Dermis microvascular lymphatic vessel endothelial cell (primary cell): ENCODE measurements around the gene GOLGA6L10. TPM values are rescaled to one million over a fixed set of nuclear protein-coding genes. Genes with fewer than 3 reads are reported as not detected.
"Not testable (repeated sequence)": the region's sequence is repeated elsewhere in the genome, so short reads cannot be mapped to it uniquely, and the experiment has no call there.

Experiments
- DNase-seq, 2 donors: peaks; one replicate each; pipeline versions ENCODE4 v3.0.0 to v3.0.0-alpha.2; 2010; ENCODE audit warnings: low read depth in 2 of 2
- total RNA-seq: library from RNA; depleted of rRNA; stranded (reverse); fragments of >200 nt; gene quantifications from 2 replicates; pipeline ENCODE4 v1.2.1, GENCODE V29; 2014

The GOLGA6L10 gene
- total RNA-seq, 1 donor from 2014 or later, result under 0.01 TPM

DNA sequence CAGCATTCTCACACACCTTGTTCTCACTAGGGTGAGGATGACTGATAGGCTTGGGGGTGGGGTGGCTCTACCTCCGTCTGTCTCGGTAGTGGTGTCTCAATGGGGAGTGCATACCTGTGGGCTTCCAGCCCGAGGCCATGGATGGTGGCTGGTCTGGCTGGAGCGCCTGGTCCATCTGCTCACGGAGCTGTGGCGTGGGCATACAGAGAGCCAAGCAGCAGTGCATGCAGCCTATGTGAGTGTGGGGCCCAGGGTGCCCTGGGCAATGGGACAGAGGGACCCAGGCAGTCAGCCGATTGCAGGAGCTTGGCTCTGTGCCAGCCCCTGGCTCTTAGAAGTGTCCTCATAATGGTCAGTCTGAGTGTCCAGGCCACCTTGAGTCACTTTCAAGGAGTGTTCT is 31.8 kb downstream of the GOLGA6L10 start:
- DNase-seq, result not testable (repeated sequence)

DNA sequence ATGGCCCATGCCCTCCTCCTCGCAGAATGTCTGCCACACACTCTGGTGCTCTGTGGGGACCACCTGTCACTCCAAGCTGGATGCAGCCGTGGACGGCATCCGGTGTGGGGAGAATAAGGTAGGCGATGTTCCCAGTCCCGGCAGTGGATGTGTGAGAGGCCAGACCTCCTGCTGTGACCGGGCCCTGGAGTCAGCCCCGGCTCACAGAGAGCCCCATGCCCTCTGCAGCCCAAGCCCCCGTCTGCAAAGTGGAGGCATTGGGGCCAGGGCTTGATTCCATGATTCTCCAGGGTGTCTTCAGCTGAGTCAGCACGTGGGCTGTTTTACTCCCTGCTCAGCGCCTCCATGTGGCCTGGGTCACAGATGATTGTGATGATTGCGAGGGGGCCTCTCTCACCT is 32.2 kb downstream of the GOLGA6L10 start:
- no peak for DNase-seq

DNA sequence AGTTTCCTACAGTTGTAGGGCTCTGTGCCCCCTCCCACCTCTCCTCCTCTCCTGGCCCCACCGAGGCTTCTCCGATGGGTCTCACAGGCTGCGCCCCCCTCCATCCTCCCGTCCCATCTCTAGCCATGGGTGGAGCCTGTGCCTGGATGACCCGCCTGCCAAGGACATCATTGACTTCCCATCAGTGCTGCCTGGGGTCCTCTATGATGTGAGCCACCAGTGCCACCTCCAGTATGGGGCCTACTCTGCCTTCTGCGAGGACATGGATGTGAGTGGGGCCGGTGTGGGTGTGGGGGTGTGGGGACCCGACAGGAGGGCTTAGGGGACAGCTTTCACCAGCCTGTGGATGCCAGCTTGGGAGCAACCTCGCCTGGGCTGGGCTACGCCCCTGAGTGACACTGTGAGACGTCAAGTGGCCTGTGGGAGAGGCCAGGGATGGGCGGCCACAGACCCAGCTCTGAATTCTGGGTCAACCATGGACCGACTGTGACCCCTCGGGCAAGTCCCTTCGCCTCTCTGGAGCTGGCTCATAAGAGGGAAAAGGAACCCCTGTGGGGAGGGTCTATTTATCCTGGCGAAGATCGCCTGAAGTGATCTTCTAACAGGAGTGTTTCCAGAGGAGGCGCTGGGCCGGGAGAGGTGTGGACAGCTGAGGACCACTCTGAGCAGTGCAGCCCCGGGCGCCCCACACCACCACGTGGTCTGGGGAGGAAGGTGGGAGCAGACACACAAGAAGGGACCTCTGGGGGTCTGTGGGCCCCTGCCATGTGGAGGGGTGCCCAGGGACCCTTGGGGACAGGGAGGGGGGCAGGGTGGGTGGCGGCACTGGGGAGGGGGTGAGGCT is 32.8 kb downstream of the GOLGA6L10 start:
- DNase-seq, result not testable (repeated sequence)

DNA sequence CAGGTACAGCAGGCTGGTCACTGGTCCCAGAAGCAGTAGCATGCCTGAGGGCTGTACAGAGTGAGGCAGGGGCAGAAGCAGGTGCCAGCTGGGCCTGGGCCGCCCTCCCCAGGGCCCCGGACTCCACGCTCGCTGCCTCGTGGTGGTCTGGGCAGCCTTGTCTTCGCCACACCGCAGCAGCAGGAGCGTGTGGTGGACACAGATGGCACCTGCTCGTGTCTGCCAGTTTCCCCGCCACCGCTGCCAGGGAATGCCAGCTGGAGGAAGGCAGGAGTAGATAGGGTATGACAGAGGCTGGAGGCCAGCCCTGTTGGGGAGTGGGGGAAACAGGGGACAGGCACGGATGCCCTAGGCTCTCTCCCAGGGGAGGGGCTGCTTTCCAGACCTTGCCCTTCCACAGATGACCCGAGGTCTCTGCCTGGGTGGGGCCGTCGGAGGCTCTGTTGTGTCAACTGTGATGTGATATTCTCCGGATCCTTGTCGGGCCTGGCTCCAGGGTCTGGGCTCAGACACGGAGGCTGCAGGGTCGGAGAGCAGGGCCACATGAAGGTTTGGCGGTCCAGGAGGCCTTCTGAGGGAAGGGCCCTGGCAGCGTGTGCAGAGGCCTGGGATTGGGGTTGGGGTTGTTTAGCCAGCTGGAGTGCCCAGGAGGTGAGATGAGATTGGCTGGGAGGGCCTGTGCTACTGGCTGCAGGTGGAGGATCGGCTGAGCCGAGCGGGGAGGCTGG is 33.6 kb downstream of the GOLGA6L10 start:
- DNase-seq, result no peak

DNA sequence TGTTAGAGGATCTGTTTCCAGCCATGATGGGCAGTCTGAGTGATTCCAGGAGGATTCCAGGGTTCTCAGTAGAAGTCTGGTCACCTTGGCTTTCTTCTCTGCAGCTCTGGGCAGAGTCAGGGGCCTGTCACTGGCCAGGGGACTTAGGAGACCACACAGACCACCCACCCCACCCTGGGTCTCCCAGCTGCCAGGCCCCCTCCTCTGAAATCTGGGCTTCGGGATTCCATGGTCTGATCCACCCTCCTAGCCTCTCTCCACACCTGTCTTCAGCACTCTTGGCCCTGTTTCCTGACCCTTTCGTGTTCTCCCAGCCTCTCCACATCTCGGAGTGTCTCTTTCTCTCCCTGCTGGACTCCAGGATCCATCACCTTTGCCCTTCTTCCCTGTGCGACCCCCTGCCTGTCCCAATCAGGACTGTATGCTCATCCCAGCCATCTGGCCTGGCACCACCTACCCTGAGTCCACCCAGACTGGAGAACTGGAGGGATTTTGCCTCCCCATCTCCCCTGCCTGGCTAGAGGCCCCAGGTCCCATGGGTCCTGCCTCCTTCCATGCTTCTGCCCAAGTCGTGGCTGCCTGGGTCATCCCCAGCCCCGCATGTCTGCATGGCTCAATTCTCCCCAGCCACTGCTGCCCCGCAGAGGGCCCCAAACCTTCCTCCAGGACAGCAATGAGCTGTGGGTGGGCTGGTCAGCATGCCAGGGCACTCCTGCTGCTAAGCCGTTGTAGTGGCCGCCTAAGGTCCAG is 34.3 kb downstream of the GOLGA6L10 start:
- no peak for DNase-seq

DNA sequence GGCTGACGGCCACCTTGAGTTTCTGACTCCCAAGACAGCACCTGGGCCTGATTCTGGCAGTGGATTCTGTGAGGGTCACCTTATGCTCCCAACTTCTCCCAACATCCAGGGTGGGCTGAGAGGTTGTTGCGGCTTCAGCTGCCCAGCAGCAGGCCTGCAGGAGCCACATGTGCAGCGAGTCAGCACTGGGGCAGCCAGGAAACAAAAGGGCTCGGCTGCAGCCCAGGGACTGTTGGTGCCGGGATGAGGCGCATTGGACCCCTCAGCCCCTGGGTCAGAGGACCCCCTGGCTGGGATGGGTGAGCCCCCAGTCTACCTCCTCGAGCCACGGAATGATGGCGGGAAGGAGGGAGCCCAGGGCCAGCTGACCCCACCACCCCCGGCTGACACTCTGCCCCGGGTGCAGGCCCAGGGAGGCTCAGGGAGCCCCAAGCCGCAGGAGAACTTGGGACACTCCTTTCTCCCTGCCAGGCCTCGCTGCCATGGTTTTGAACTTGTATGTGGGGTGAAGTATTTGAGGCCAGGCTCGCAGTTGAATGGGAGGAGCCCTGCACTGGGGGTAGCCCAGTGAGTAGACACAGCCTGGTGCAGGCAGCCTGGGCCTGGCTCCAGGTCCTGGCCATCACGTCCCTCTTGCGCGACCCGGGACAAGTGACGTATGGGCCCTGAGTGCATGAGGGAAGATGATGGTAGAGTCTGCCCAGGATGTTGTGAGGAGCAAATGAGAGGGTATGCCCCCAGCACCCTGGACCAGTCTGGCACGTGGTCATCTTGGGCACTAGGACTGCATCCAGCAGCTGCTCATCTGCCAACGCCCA is 35.1 kb downstream of the GOLGA6L10 start:
- DNase-seq, result not testable (repeated sequence)

DNA sequence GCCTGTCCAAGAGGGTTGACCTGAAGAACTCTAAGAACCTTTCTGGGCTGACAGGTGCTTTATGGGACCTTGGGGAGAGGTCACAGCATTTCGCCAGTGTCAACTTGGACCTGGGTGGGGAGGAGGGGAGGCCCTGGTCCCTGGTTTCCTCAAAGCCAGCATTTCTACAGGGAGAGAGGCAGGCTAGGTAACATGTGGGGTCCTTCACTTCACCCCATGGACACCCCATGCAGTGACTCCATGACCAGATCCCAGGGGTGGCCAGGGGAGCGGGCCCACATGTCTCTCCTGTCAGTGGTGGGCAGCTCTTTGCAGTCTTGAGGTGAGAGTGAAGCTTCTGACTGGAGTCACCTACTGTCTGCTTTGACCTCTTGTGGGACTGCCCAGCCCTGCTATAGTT is 35.8 kb downstream of the GOLGA6L10 start:
- no peak for DNase-seq

DNA sequence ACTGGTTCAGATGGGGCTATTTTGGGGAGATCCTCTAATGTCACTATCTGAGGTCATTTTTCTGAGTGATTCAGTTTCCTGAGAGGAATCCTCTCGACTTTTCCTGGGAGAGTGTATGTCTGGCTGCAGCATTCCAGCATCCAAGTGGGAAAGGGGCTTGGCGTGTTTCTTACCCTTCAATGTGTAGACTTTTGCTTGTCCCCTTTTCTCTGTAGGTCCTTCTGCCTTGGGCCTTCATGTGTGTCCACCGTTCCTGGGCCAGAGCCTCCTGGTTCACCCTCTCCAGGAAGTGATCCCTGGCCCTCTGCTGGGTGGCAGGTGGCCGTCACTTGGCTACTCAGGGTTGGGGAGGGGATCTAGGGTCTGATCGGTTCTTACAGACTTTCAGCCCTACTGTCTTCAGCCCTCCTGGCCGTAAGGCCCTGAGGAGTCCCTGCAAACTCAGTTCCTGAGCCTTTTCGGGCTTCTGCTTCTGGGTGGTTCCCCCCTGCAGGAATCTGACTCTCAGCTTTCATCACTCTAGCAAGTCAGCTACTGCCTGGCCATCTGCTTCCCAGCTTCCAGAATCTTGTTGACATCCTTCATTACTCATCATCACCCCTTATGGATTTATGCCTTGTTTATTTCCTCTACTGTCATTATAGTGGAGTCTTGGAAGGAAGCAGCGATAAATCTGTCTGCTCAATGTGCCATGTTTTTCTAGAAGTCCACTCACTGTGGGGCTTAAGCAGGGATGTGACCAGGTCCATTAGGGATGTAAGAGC is 36.5 kb downstream of the GOLGA6L10 start:
- DNase-seq, result peak in 1 of 2 donors; percentile 82

DNA sequence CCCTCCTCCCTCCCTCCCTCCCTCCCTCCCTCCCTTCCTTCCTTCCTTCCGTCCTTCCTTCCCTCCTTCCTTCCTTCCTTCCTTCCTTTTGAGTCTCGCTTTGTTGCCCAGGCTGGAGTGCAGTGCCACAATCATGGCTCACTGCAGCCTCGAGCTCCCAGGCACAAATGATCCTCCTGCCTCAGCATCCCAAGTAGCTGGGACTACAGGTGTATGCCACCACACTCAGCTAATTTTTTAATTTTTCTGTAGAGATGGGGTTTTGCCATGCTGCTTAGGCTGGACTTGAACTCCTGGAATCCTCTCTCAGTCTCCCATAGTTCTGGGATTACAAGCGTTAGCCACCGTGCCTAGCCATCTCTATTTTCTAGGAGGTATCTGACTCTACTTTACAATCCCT is 38.0 kb downstream of the GOLGA6L10 start:
- DNase-seq, result not testable (repeated sequence)

DNA sequence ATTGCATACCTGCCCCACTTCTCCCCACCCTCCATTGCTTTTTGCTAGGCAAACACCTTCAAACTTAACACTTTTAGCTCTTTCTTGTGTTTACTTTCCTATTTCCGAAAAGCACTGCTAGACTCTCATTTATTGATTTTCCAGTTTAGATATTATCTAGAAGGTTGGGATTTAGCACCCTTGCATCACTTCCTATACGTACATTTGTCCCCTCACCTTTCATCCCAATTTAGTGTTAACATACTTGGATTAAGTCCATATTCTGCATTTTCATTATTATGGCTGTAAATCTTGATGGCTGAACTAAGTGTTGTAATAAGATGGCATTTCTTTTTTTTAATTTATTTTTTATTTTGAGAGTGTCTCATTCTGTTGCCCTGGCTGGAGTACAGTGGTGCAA is 39.5 kb downstream of the GOLGA6L10 start:
- no peak for DNase-seq

DNA sequence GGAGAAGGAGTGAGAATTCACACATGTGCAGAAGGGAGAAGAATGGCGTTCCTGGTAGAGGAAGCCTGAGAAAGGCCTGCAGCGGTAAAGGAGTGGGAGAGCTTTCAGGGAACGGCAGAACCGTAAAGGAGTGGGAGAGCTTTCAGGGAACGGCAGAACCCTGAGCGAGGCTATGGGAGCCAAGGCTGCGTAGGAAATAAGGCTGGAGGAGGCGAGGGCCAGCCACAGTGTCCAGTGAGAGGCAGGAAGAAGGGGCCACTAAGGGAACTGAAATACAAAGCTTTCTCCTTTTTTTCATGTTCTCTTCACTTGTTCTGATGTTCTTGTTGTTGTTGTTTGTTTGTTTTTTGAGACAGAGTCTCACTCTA is 41.6 kb downstream of the GOLGA6L10 start:
- DNase-seq, result no peak

DNA sequence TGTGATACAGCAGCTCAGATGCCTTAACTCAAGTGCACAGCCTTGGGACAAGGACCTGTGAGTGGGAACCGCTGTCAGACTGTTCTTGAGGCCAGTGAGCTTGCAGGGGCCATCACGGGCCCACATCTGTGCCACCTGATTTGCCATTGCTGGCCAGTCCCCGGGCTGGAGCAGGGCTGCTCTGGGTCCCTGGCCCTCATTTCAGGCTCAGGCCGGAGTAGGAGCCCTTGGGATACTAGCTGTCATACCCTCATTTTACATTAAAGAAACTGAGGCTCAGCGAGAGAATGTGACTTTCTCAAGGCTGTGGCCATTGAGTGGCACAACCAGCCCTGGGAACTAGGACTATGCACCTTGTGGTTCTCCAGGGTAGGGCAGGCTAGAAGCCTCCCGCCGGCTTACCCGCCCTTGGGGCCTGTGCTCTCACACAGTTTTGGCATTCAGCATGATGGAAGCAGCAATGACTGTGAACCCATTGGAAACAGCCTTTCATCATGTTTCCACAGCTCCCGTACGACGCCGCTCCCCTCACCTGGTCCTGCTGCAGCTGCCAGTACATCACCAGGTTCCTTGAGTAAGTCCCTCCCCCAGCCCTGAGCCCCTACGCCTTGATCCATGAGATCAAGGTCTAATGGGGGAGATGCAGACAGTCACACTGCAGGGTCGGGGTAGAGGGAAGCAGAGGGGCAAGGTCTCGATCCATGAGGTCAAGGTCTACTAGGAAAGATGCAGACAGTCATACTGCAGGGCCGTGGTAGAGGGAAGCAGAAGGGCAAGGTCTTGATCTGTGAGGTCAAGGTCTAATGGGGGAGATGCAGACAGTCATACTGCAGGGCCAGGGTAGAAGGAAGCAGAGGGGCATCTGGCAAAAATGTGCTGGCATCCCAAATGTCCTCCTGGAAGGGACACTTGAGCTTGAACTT is 42.2 kb downstream of the GOLGA6L10 start:
- no peak for DNase-seq

DNA sequence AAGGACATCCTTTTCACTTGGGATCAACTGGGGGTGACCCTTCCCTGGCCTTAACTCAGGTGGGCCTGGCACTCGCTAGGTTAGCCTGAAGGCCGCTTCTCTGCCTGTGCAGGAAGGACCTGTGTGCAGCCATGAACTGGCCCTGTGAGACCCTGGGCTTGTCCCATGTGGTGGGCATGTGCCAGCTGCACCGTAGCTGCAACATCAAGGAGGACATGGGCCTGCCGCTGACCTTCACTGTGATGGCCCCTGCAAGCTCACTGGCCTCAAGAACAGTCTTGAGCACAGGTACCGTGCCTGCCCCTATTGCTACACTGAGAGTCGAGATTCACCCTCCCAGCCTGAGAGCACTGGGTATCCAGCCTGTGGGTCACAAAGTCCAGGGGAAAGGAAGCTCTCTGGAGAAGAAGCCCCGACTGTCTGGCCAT is 43.6 kb downstream of the GOLGA6L10 start:
- DNase-seq, result no peak

DNA sequence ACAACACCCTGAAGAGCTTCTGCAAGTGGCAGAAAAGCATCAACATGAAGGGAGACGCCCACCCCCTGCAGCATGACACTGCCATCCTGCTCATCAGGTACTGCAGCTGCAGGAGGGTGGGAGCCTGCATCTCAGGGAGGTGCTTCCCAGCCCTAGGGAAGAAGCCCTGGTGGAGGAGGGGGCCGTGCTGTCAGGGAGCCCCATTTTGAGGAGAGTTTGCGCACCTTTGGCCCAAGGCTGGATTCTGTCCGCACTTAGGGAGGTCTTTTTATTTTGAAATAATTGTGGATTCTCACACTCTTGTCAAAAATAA is 44.5 kb downstream of the GOLGA6L10 start:
- DNase-seq, result no peak

DNA sequence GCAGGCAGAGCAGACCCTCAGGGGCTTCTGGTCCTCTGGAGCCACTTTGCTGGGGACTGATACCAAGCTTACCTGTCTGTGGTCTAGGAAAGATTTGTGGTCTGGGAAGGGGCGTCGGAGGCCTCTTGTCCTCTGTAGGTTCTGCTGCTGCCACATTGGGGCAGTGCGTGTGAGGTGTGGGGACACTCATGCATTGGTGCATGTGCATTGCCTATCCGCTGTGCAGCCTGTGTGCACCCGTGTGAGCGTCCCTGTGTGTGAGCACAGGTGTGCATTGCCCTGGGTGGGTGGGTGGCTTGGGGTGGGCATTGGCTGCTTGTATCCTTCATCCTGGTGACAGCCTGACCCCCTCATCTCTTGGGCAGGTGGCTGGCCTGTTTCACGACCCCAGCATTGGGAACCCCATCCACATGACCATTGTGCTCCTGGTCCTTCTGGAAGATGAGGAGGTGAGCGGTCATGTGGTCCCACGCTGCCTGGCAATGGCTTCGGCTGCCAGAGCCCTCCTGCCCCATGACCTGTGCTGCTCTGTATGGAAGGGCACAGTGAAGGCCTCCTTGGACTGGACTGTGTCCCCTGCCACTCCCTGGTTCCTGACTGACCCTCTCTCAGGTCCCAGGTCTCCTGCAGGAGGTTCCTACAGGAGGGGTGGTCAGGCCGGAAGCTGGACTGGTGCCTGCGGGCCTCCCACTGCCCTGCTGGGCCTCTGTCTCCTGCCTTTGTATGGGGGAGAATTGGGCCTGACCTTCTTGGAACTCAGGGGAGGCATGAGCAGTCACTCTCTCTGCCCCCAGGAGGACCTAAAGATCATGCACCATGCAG is 45.1 kb downstream of the GOLGA6L10 start:
- DNase-seq, result no peak

DNA sequence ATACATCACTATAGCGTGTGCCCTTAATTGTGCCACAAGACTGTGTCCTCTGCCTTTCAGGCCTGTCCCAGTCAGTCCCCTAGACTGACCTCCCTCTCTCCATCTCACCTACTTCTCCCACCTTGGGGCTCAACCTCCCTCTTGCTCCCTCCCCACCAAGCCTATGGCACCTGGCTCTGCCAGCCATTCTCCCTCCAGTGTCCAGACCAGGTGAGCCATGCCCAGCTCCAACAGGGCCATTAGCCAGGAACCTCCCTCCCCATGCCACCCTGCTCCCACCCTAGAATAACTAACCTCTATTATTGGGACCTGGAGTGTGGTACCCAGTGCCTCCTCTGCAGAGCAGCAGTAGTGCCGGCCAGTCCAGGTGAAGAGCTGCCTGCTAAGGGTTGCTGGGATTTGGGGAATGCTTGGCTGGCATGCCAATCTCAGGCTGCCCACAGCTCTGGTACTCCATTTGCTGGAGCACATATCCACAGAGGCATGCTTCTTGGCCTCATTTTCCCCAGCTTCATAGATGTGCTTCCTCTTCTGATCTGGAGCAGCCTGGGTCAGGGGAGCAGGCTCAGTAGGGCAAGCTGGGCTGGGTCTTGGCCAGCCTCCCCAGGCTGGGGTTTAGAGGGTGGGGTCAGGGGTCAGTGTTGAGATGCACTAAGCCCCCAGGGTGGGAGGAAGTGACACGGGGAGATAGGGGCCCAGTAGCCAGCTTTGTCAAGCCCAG is 47.8 kb downstream of the GOLGA6L10 start:
- DNase-seq, result no peak

DNA sequence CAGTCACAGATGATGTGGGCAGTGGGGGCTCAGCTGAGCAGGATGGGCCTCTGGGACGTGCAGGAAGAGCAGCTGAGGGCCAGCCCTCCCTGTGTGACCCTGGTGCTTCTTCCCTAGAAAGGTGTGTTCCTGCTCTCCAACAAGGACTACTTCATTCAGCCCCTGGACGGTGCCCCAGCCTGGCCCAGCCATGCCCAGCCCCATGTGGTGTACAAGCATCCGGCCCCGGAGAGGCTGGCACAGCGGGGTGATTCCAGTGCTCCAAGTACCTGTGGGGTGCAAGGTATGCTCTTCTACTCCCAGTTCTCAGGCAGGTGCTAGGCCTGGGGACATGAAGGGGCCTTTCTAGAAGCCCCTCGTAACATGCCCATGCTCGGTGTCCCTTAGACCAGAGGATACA is 48.4 kb downstream of the GOLGA6L10 start:
- DNase-seq, result no peak

DNA sequence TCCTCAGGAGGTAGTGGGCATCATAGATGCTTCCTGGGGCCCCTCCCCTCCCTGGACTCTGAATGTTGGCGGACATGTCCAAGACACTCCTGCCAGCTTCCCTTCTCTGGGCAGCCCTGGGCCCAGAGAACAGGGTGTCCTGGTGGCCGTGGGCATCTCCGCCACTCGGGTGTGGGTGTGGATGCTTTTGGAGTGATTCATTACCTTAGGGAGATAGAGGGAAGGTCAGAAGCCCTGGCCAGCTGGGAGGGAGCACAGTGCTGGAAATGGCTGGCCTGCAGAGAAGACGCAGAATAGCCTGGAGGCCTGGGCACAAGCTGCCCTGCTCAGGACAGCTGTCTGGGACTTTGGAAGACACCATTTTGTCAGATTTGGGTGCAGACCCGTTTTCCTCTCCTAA is 48.9 kb downstream of the GOLGA6L10 start:
- not testable (repeated sequence) for DNase-seq
